ENCODE results near the gene RNU6-7. TPM values are rescaled to one million over a fixed set of nuclear protein-coding genes. Genes with fewer than 3 reads are reported as not detected.

The RNU6-7 gene
- total and polyA plus RNA-seq, 2 of the 13 experiments (the other 11 are each of a cell fraction or from before 2014, with no cell fraction given): under 0.01 TPM; not detected in 1

- TF ChIP-seq SMARCE1 (IDR thresholded peaks at IDR 0.05; ENCODE audit: borderline replicate concordance) (no peak), ZC3H13 (CRISPR knock-in tag; IDR thresholded peaks at IDR 0.05) (peak; percentile 95; the same call in 1 of the 2 replicates), RARG (CRISPR knock-in tag; IDR thresholded peaks at IDR 0.05; ENCODE audit: low read depth) (peak; percentile 99), RFXAP (CRISPR knock-in tag; IDR thresholded peaks at IDR 0.05; ENCODE audit: borderline replicate concordance) (peak; percentile 96), NR3C1 (CRISPR knock-in tag; IDR thresholded peaks at IDR 0.05) (peak; percentile 83), ZBTB21 (CRISPR knock-in tag; IDR thresholded peaks at IDR 0.05) (peak; percentile 54; the same call in 1 of the 2 replicates), EP300 (IDR thresholded peaks at IDR 0.05; ENCODE audit: low read depth in 2 of 2, low read length in 2 of 2) (peak in 1 of 2 experiments; percentile 54; a peak in 3 of 4 replicates), EP300 (CRISPR knock-in tag; IDR thresholded peaks at IDR 0.05; ENCODE audit: borderline replicate concordance) (peak; percentile 75), PHF5A (CRISPR knock-in tag; IDR thresholded peaks at IDR 0.05; ENCODE audit: low read depth, unreplicated experiment) (peak; percentile 68), ZNF124 (CRISPR knock-in tag; IDR thresholded peaks at IDR 0.05) (peak; percentile 88), NCOA5 (CRISPR knock-in tag; IDR thresholded peaks at IDR 0.05) (no peak), ZNF589 (CRISPR knock-in tag; conservative IDR thresholded peaks at IDR 0.05) (peak; percentile 61), JUN (CRISPR knock-in tag; IDR thresholded peaks at IDR 0.05) (peak; percentile 82), ZBTB49 (CRISPR knock-in tag; IDR thresholded peaks at IDR 0.05; ENCODE audit: borderline replicate concordance) (peak; percentile 94; the same call in 1 of the 2 replicates), TAF15 (IDR thresholded peaks at IDR 0.05; ENCODE audit: low read depth, low read length, poor library complexity, severe bottlenecking) (peak; percentile 21), ZNF343 (CRISPR knock-in tag; IDR thresholded peaks at IDR 0.05) (peak; percentile 98), POLR2A (IDR thresholded peaks at IDR 0.05; ENCODE audit: insufficient read depth in 1 of 2, low read depth in 2 of 2, low read length in 2 of 2) (peak in 1 of 2 experiments; percentile 98; a peak in 2 of 4 replicates), ZNF441 (CRISPR knock-in tag; IDR thresholded peaks at IDR 0.05; ENCODE audit: borderline replicate concordance) (no peak; the same call in 1 of the 2 replicates), BRF2 (CRISPR knock-in tag; IDR thresholded peaks at IDR 0.05) (no peak), TFDP2 (CRISPR knock-in tag; IDR thresholded peaks at IDR 0.05) (peak; percentile 80), ETS1 (CRISPR knock-in tag; IDR thresholded peaks at IDR 0.05) (no peak; the same call in 1 of the 2 replicates)
- TF ChIP-seq, protein P1, sequence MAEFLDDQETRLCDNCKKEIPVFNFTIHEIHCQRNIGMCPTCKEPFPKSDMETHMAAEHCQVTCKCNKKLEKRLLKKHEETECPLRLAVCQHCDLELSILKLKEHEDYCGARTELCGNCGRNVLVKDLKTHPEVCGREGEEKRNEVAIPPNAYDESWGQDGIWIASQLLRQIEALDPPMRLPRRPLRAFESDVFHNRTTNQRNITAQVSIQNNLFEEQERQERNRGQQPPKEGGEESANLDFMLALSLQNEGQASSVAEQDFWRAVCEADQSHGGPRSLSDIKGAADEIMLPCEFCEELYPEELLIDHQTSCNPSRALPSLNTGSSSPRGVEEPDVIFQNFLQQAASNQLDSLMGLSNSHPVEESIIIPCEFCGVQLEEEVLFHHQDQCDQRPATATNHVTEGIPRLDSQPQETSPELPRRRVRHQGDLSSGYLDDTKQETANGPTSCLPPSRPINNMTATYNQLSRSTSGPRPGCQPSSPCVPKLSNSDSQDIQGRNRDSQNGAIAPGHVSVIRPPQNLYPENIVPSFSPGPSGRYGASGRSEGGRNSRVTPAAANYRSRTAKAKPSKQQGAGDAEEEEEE (CRISPR knock-in tag; IDR thresholded peaks at IDR 0.05; ENCODE audit: borderline replicate concordance): peak; percentile 86
These were observed 541 bp upstream of the RNU6-7 start (continued) for GRCh38 chr14:32201193-32201815.
